Lung (tissue), 12 donors: Measurements from ENCODE around the gene ERBB4. TPM values are rescaled to one million over a fixed set of nuclear protein-coding genes. Genes with fewer than 3 reads are reported as not detected.

ENCODE experiments used
- ATAC-seq: fragments of 200-7000 bp; cut with Tn5 transposase; one replicate; pipeline ENCODE4 v1.9.1; 2020; ENCODE audit warnings: moderate number of reproducible peaks; ENCODE audit not compliant: insufficient read depth, low FRiP score
- DNase-seq, 3 donors: peaks; one replicate each; pipeline ENCODE4 v3.0.0-alpha.2; 2013 to 2017
- H3K27ac ChIP-seq, 2 donors: one replicate each; pipeline ENCODE4 v1.5.1; 2013; ENCODE audit warnings: mild to moderate bottlenecking in 2 of 2, moderate library complexity in 2 of 2, control low read depth in 1 of 2, inconsistent platforms in 1 of 2, low read depth in 1 of 2, low read length in 1 of 2
- H3K27me3 ChIP-seq, 3 donors: one replicate each; pipeline ENCODE4 v1.5.1; 2013; ENCODE audit warnings: low read length in 2 of 3; ENCODE audit not compliant: control insufficient read depth in 3 of 3, insufficient read depth in 3 of 3
- H3K36me3 ChIP-seq, 4 donors: one replicate each; pipeline ENCODE4 v1.5.1; 2013; ENCODE audit warnings: low read length in 4 of 4, mild to moderate bottlenecking in 1 of 4, moderate library complexity in 1 of 4; ENCODE audit not compliant: control insufficient read depth in 4 of 4, insufficient read depth in 4 of 4
- H3K4me1 ChIP-seq, 5 donors: one replicate each; pipeline ENCODE4 v1.5.1; 2013; ENCODE audit warnings: low read length in 5 of 5, mild to moderate bottlenecking in 2 of 5, moderate library complexity in 1 of 5; ENCODE audit not compliant: control insufficient read depth in 5 of 5, insufficient read depth in 5 of 5
- H3K4me3 ChIP-seq: one replicate; pipeline ENCODE4 v1.5.1; 2013; ENCODE audit warnings: mild to moderate bottlenecking, control low read depth, moderate library complexity
- H3K9ac ChIP-seq, 2 donors: one replicate each; pipeline ENCODE4 v1.5.1; 2013; ENCODE audit warnings: low read length in 2 of 2, control low read depth in 1 of 2; ENCODE audit not compliant: insufficient read depth in 1 of 2
- H3K9me3 ChIP-seq, 4 donors: one replicate each; pipeline ENCODE4 v1.5.1; 2013; ENCODE audit warnings: low read length in 3 of 4, mild to moderate bottlenecking in 1 of 4, moderate library complexity in 1 of 4; ENCODE audit not compliant: control insufficient read depth in 4 of 4, insufficient read depth in 3 of 4
- WGBS, 2 donors: extraction: QIAGEN DNeasy Blood & Tissue Kit; methylation state at CpG; one replicate each; pipeline ENCODE4 v1.1.7; 2013; 5-methylcytosine and 5-hydroxymethylcytosine counted together
- polyA plus RNA-seq, 2 donors: library from polyadenylated mRNA; stranded (reverse); fragments of 200-250 nt; gene quantifications; one replicate each; pipeline ENCODE4 v1.2.1, GENCODE V29; 2013
- total RNA-seq, 2 donors: library from RNA; depleted of rRNA in 1 of 2; stranded (reverse); fragments of >200 nt in 1 of 2; gene quantifications; one replicate each; pipeline ENCODE4 v1.2.1, GENCODE V29; 2014 to 2021
- TF ChIP-seq, protein P1 (sequence below): IDR thresholded peaks from 2 replicates; pipeline ENCODE4 v1.5.1; 2012; ENCODE audit warnings: mild to moderate bottlenecking; ENCODE audit errors: control extremely low read depth, extremely low read depth
- donor health status: control.
- donor health status: control.
- donor health status: Bipolar disorder and iron deficiency.
- donor health status: healthy.
- donor health status: DM: yes; HTN: yes; CAD: no.

ERBB4 gene
- total and polyA plus RNA-seq, 4 donors: 0.41 to 16.8 (median 5.3) TPM

DNA sequence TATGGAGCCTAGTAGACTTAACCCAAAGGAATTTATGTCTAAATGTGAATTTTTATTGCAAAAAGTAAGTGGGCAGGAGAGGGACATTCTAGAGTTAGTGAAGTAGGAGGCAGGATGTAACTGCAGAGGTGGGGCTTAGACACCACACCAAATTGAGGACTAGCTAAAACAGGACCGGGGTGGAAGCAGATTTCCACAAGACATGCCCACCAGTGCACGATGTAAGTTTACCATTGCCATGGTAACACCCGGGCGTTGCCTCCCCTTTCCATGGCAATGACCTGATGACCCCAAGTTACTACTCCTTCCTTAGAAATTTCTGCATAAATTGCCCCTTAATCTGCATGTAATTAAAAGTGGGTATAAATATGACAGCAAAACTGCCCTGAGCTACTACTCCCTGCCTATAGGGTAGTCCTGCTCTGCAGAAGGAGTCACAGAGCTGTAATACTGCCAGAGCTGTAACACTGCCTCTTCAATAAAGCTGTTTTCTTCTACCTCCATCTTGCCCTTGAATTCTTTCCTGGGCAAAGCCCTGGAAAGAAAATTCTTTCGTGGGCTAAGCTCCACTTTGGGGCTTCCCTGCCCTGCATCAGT is 509.7 kb downstream of the ERBB4 start:
- Histone ChIP-seq H3K9ac (no peak overlapping the region), H3K4me3 (no peak overlapping the region), H3K9me3 (no peaks in the 10 kb centered on the region), H3K27ac (no peak overlapping the region), H3K27me3 (no peaks in the 10 kb centered on the region), H3K4me1 (peaks cover 0 to 2% (median 0%) of the 10 kb centered on the region in 5 donors), H3K36me3 (no peaks in the 10 kb centered on the region)
- TF ChIP-seq, protein P1, sequence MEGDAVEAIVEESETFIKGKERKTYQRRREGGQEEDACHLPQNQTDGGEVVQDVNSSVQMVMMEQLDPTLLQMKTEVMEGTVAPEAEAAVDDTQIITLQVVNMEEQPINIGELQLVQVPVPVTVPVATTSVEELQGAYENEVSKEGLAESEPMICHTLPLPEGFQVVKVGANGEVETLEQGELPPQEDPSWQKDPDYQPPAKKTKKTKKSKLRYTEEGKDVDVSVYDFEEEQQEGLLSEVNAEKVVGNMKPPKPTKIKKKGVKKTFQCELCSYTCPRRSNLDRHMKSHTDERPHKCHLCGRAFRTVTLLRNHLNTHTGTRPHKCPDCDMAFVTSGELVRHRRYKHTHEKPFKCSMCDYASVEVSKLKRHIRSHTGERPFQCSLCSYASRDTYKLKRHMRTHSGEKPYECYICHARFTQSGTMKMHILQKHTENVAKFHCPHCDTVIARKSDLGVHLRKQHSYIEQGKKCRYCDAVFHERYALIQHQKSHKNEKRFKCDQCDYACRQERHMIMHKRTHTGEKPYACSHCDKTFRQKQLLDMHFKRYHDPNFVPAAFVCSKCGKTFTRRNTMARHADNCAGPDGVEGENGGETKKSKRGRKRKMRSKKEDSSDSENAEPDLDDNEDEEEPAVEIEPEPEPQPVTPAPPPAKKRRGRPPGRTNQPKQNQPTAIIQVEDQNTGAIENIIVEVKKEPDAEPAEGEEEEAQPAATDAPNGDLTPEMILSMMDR: no peak
- no peak for DNase-seq
- WGBS, 2 donors: 49 to 50% methylated on average over 5 of the region's 5 CpGs
- ATAC-seq: no peak

DNA sequence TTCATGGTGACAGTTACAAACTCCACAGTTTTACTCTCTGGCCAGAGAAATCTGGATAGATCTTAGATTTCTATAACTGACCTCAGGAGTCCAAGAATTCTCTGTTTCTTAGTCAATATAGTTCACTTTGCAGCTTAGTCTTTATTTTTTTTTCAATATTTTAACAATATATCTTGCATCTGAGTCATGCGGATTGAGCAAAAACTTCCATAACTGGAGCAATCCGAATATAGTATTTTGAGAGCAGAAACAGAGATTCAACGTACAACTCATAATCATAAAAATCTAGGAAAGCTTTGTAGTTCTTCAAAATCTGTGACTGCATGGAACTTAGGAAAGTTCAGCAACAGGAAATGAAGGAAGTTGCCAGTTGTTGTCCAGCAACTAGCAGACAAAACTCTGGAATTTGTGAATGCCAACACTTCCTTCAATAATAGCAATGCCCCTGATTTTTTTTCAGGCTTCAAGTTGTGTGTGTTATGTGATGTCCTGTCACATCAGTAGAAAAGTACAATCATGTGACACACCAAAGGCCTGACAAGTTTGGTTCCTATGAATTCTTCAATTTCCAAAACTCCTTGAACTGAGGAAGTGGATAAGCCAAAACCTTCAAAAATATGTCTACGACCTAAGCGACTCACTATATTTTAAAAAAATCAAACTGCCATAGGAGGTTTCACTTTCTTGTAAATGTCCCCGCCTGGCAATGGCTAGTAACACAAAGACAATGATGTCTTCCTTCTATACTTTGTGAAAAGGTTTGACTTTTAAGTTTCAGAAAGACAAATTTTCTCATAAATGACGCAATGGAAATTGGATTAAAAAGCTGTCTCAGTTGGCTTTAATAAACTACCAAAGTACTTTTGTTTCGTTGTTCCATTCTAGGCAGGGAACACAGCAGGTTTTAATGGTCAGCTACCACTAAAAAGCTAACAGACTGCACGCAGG is 510.6 kb downstream of the ERBB4 start:
- TF ChIP-seq, protein P1: no peak
- H3K36me3 ChIP-seq: no peaks in the 10 kb centered on the region
- ATAC-seq (no peak), DNase-seq (no peak)
- no peak overlapping the region for H3K4me3 ChIP-seq
- no peaks in the 10 kb centered on the region for H3K27me3 ChIP-seq
- H3K27ac ChIP-seq: no peak overlapping the region
- H3K9ac ChIP-seq: no peak overlapping the region
- no peaks in the 10 kb centered on the region for H3K9me3 ChIP-seq
- peaks cover 0 to 2% (median 0%) of the 10 kb centered on the region in 5 donors for H3K4me1 ChIP-seq
- 75 to 79% methylated on average over 9 of the region's 9 CpGs for WGBS, 2 donors

- no peaks in the 10 kb centered on the region for H3K4me1 ChIP-seq
- 71 to 79% methylated on average over 1 of the region's 1 CpG for WGBS, 2 donors
- TF ChIP-seq, protein P1: no peak
- no peak overlapping the region for H3K9ac ChIP-seq
- ATAC-seq (no peak), DNase-seq (no peak)
- no peak overlapping the region for H3K4me3 ChIP-seq
- no peaks in the 10 kb centered on the region for H3K27me3 ChIP-seq
- no peak overlapping the region for H3K27ac ChIP-seq
- no peaks in the 10 kb centered on the region for H3K9me3 ChIP-seq
- no peaks in the 10 kb centered on the region for H3K36me3 ChIP-seq
Observed at GRCh38 chr2:212024040-212024439, 514.6 kb downstream of the ERBB4 start.
